ENCODE measurements around the gene NPAT. TPM values are rescaled to one million over a fixed set of nuclear protein-coding genes. Genes with fewer than 3 reads are reported as not detected.

Gene NPAT
- total and polyA plus RNA-seq, 2 experiments from 2014 or later, result 3.7 to 14.3 TPM

DNA sequence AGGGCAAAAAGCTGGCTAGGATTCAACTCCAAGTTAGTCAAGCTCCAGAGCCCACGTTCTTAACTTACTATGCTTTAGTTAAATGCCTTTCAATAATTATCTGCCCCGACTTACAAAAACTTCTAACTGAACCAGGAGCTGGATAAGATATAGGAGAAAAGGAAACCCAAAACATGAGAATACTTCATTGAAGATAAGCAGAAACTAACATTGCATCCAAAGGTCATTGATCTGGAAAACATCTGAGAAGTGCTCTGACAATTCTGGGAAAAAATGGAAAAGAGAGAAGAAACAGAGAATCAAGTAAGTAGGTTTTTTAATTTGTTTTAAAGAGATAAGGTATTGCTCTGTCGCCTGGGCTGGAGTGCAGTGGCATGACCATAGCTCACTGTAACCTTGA is 73.9 kb downstream of the NPAT start:
- Histone ChIP-seq H3K4me1 (ENCODE audit: insufficient read depth) (no peaks in the 10 kb centered on the region), H3K9me3 (ENCODE audit: low read depth) (no peaks in the 10 kb centered on the region), H3K27me3 (no peaks in the 10 kb centered on the region), H3K4me2 (no peak overlapping the region), H4K20me1 (ENCODE audit: insufficient read depth, poor library complexity, severe bottlenecking) (no peaks in the 10 kb centered on the region), H3K79me2 (no peaks in the 10 kb centered on the region), H3K4me3 (no peak overlapping the region), H3K9me2 (replicated peaks; ENCODE audit: insufficient read depth) (no peaks in the 10 kb centered on the region), H3K36me3 (replicated peaks; ENCODE audit: insufficient read depth, low read depth) (no peaks in the 10 kb centered on the region), H2AFZ (no peak overlapping the region), H3K27ac (no peak overlapping the region)
- 59% methylated on average over 3 of the region's 3 CpGs for WGBS (ENCODE audit: low lambda C conversion rate, missing lambda C conversion rate)
- DNase-seq (ENCODE audit: low spot score), result no peak
- TF ChIP-seq, protein P1, sequence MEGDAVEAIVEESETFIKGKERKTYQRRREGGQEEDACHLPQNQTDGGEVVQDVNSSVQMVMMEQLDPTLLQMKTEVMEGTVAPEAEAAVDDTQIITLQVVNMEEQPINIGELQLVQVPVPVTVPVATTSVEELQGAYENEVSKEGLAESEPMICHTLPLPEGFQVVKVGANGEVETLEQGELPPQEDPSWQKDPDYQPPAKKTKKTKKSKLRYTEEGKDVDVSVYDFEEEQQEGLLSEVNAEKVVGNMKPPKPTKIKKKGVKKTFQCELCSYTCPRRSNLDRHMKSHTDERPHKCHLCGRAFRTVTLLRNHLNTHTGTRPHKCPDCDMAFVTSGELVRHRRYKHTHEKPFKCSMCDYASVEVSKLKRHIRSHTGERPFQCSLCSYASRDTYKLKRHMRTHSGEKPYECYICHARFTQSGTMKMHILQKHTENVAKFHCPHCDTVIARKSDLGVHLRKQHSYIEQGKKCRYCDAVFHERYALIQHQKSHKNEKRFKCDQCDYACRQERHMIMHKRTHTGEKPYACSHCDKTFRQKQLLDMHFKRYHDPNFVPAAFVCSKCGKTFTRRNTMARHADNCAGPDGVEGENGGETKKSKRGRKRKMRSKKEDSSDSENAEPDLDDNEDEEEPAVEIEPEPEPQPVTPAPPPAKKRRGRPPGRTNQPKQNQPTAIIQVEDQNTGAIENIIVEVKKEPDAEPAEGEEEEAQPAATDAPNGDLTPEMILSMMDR (IDR thresholded peaks at IDR 0.05; ENCODE audit: poor library complexity), result no peak
- no peak for TF ChIP-seq EZH2phosphoT487 (IDR thresholded peaks at IDR 0.05; ENCODE audit: low read depth, severe bottlenecking, unreplicated experiment)
- TF ChIP-seq EZH2 (IDR thresholded peaks at IDR 0.05; ENCODE audit: borderline replicate concordance), result no peak

DNA sequence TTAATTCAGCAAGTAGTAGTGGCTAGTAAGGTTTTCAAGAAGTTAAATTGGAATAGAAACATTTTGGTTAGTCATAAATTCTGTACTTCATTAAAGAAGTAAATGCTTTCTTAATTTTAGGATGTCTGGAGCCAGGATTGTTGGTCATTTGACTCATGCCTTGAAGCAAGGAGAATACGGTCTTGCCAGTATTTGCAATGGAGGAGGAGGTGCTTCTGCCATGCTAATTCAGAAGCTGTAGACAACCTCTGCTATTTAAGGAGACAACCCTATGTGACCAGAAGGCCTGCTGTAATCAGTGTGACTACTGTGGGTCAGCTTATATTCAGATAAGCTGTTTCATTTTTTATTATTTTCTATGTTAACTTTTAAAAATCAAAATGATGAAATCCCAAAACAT is 75.3 kb downstream of the NPAT start:
- Histone ChIP-seq H3K9me3 (ENCODE audit: low read depth) (no peaks in the 10 kb centered on the region), H3K9me2 (replicated peaks; ENCODE audit: insufficient read depth) (no peaks in the 10 kb centered on the region), H3K4me1 (ENCODE audit: insufficient read depth) (no peaks in the 10 kb centered on the region), H3K79me2 (no peaks in the 10 kb centered on the region), H3K36me3 (replicated peaks; ENCODE audit: insufficient read depth, low read depth) (no peaks in the 10 kb centered on the region), H3K4me2 (no peak overlapping the region), H3K27ac (no peak overlapping the region), H4K20me1 (ENCODE audit: insufficient read depth, poor library complexity, severe bottlenecking) (no peaks in the 10 kb centered on the region), H3K4me3 (no peak overlapping the region), H3K27me3 (no peaks in the 10 kb centered on the region), H2AFZ (no peak overlapping the region)
- TF ChIP-seq, protein P1 (IDR thresholded peaks at IDR 0.05; ENCODE audit: poor library complexity), result no peak
- TF ChIP-seq EZH2phosphoT487 (IDR thresholded peaks at IDR 0.05; ENCODE audit: low read depth, severe bottlenecking, unreplicated experiment), result no peak
- TF ChIP-seq EZH2 (IDR thresholded peaks at IDR 0.05; ENCODE audit: borderline replicate concordance), result no peak
- DNase-seq (ENCODE audit: low spot score), result no peak
- WGBS (ENCODE audit: low lambda C conversion rate, missing lambda C conversion rate), result 92% methylated on average over 1 of the region's 1 CpG

DNA sequence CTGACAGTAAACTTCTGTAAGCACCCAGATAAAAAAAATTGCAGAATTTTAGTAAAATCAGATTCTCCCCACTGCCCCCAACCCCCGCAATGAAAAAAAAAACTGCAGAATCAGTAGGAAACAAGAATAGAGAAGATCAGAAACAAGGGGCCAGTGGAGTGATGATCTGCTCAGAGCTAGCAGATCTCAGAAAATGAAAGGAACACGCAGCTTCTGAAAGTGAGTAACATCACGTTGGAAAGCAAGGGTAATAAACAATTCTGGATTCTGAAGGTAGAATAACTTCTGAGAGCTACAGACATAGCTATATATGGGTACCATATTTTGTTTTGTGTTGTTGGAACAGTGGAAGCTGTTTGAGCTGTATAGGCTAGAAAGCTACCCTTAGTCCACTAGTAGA is 77.8 kb downstream of the NPAT start:
- no peaks in the 10 kb centered on the region for H3K27me3 ChIP-seq
- no peaks in the 10 kb centered on the region for H4K20me1 ChIP-seq (ENCODE audit: insufficient read depth, poor library complexity, severe bottlenecking)
- DNase-seq (ENCODE audit: low spot score), result no peak
- H3K4me1 ChIP-seq (ENCODE audit: insufficient read depth), result no peaks in the 10 kb centered on the region
- H3K36me3 ChIP-seq (replicated peaks; ENCODE audit: insufficient read depth, low read depth), result no peaks in the 10 kb centered on the region
- H3K4me3 ChIP-seq, result no peak overlapping the region
- H3K27ac ChIP-seq, result no peak overlapping the region
- no peaks in the 10 kb centered on the region for H3K79me2 ChIP-seq
- WGBS (ENCODE audit: low lambda C conversion rate, missing lambda C conversion rate), result 97% methylated on average over 3 of the region's 3 CpGs
- no peak for TF ChIP-seq EZH2phosphoT487 (IDR thresholded peaks at IDR 0.05; ENCODE audit: low read depth, severe bottlenecking, unreplicated experiment)
- no peak for TF ChIP-seq EZH2 (IDR thresholded peaks at IDR 0.05; ENCODE audit: borderline replicate concordance)
- TF ChIP-seq, protein P1 (IDR thresholded peaks at IDR 0.05; ENCODE audit: poor library complexity), result no peak
- no peaks in the 10 kb centered on the region for H3K9me2 ChIP-seq (replicated peaks; ENCODE audit: insufficient read depth)
- no peaks in the 10 kb centered on the region for H3K9me3 ChIP-seq (ENCODE audit: low read depth)
- H2AFZ ChIP-seq, result no peak overlapping the region
- no peak overlapping the region for H3K4me2 ChIP-seq

DNA sequence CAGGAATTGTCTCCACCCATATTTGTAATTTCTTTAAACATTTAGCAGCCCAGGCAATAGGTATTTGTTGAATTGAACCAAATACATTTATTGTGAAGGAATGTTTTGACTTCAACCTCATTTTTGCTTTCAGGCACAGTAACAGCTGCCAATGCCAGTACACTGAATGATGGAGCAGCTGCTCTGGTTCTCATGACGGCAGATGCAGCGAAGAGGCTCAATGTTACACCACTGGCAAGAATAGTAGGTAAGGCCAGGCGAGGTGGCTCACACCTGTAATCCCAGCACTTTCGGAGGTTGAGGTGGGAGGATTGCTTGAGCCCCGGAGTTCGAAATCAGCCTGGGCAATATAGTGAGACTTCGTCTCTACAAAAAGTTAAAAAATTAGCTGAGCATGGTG is 80.1 kb downstream of the NPAT start:
- Histone ChIP-seq H3K4me2 (no peak overlapping the region), H3K36me3 (replicated peaks; ENCODE audit: insufficient read depth, low read depth) (no peaks in the 10 kb centered on the region), H2AFZ (no peak overlapping the region), H3K9me2 (replicated peaks; ENCODE audit: insufficient read depth) (no peaks in the 10 kb centered on the region), H3K4me3 (no peak overlapping the region), H3K27me3 (no peaks in the 10 kb centered on the region), H3K27ac (no peak overlapping the region), H3K4me1 (ENCODE audit: insufficient read depth) (no peaks in the 10 kb centered on the region), H4K20me1 (ENCODE audit: insufficient read depth, poor library complexity, severe bottlenecking) (no peaks in the 10 kb centered on the region), H3K9me3 (ENCODE audit: low read depth) (no peaks in the 10 kb centered on the region), H3K79me2 (no peaks in the 10 kb centered on the region)
- WGBS (ENCODE audit: low lambda C conversion rate, missing lambda C conversion rate), result 99% methylated on average over 7 of the region's 7 CpGs
- TF ChIP-seq, protein P1 (IDR thresholded peaks at IDR 0.05; ENCODE audit: poor library complexity), result no peak
- TF ChIP-seq EZH2 (IDR thresholded peaks at IDR 0.05; ENCODE audit: borderline replicate concordance) (no peak), EZH2phosphoT487 (IDR thresholded peaks at IDR 0.05; ENCODE audit: low read depth, severe bottlenecking, unreplicated experiment) (no peak)
- DNase-seq (ENCODE audit: low spot score), result no peak

Data from hepatocyte (in vitro differentiated cells).